SKM-1 treated with dmso at 0.1 percent for 144 hours (cell line): Measurements from ENCODE around the gene NRCAM.

ENCODE experiments used
- DNase-seq: peaks from one replicate; lab custom pipeline; 2025; ENCODE audit not compliant: unreplicated experiment; lab: John Stamatoyannopoulos, UW

Gene NRCAM

DNA sequence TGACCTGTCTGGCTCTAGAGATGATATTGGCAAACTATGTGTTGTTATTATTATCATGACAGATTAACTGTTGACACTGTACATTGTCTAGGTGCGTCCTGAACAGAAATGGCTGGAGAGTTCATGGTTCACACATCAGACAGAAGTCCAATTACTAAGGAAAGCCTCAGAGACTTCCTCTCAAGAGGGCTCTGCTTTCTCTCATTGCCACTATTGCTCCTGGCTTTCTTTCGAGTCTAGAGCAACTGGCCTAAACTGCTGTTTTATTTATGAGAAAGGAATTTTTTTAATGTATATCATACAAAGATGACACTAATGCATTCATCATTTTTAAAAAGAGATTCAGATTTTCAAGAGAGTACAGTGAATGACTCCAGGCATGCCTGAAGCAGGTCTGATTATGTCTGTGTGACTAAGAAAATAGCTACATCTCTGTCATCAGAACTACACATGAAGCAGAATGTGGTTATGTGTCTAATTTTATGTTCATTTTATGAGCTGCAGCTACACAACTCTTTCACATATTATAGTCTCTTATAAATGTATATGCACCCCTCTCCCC, 30.4 kb downstream of the NRCAM start:
- no peak for DNase-seq

DNA sequence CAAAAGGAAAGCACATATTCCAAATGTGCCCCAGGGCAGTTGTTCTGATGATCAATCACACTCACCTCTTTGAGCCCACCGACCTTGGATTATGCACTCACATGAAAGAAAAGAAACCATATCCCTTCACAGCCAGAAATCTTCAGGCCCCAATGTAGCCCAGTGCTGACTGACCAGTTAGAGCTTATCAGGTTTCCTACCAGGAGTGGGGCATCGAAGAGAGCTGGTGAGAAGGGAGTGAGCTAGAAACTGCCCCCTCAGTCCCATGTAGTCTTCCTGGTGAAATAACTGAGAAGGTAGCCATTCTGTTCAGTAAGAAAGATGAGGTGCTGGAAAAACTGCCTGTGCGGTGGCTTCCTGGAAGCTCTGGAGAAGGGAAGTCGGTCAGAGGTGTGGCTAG, 32.2 kb downstream of the NRCAM start:
- no peak for DNase-seq

DNA sequence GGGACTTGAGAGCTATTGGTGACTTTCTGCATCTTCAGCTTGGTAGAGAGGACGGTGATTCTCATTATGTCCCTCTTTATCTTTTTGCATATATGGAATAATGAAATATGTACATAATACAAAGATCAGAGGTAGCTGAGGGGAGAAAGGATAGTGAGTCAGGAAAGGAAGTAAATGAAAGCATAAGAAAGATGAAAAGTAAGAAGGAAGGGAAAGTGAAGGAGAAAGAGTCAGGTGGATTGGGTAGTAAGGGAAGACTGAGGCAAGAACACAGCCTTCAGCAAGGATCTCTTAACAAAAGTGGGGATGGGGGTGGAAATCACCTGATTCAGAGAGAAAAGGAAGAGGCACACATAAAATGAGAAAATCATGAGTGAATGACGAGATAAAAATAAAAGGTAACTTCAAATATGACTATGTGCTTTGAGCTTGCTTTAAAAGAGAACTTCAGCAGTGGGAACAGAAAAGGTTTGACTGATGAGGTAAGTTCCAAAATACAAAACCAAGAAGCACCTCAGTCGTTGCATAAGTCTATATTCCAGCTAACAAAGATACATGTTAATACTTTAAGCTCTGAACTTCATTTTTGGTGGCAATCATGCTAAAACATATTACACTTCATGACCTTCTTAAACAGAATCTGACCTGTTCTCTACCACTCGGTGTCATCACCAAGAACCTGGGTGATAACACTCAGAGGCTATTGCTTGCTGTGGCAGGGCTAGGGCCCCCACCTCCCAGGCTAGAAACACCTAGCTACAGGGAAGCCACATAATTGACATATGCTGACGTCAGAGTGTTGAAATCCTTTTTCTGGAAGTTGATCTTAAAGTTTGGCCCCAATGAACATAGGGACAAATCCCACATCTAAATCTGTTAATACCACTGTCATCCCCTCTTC, 32.9 kb downstream of the NRCAM start:
- DNase-seq = no peak

DNA sequence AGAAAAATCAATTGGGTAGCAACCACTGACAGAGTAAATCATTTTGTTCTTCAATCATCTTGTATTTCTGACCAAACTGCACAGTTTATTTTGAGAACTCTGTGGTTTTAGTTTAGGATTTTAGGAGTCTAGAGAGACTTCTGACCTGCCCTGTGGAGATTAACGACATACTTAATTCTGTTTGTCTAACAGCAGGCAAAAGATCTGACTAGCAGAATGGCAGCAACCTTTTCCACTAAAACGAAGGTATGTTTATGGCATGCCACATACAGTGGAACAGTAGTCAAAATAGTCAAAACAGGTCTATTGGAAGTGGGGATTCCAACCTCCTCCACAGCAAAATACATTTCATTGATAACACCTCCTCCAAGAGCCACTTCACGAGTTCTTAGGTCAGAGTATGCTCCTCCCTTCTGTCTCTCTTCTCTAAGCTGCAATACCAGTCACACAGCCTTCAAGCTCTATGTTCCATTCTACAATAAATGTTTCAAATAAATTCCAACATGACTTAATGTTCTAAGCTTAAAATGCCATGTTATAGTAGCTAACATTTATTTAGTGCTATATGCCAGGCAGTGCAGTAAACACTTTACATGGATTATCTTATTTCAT, 34.4 kb downstream of the NRCAM start:
- no peak for DNase-seq

DNA sequence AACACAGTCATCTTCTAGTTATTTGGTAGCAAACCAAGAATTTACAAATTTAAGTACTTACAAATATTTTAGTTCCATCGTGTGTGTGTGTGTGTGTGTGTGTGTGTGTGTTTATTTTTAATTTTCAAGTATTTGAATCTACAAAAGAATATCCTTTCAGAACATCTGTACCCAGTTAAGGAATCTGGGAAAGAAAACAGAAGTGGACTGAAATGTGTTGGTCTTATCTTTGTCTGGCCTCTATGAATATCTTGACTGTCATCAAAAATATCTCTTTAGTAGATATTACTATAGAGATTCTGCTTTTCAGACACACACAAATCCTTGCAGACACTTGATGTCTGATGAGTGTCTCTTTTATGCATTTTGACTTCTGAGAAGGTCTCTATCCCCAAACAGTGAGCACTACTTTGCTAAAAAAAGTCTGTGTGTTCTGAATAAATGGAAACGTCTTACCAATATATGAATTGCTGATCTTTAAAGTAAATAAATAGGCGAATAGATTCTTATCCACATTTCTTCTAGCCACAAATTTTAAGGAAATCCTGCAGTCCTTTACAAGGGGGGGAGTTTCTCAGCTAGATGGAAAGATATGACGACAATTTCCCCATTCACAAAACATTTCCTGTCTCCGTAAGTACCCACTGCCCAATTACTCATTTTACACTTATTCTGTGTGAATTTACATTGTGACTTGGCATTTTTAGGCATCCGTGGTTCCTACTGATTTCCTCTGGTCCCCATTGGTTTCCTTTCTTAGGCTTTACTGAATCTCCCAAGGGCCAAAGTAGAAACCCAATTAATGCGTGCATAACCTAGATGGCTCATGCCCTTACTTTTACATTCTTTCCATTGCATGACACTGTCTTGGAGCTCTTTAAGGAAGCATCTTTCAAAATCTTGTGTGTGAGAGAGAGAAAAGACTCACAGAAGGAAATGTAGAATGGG, 36.0 kb downstream of the NRCAM start:
- peak; percentile 25 for DNase-seq

DNA sequence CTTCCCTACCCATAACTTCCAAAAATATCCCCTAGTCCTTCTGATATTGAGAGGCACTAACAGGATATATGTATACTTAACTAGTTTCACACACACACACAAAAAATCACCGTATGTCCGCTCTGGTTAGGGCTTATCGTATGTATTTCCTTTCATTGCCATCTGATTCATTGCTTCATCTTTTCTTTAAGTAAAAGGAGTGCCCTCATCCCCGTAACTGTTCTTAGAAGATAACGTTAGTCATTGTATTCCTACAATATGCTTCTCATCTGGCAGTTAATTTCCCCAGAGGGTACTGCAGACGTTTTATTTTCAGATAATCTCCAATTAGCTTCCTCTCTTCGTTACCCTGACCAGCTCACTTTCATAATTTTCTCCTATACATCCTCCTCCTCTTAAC, 37.3 kb downstream of the NRCAM start:
- no peak for DNase-seq

DNA sequence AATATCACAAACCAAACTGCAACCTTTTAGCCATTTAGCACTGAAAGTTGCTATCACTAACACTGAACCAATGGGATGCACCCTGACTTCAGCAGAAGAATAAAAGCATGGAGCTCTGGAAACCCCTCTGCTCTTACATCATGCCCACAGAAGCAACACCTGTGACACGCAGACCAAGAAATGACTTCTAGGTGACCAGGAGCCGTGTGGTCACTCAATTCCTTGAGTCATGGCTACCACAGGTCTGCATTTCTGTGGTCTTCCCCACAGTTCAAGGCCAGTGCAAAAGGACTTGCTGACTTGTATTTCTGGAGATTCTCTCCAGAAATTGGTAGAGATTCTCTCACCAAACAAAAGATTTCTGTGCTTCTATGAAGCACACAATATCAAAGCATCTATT, 38.3 kb downstream of the NRCAM start:
- DNase-seq = no peak

DNA sequence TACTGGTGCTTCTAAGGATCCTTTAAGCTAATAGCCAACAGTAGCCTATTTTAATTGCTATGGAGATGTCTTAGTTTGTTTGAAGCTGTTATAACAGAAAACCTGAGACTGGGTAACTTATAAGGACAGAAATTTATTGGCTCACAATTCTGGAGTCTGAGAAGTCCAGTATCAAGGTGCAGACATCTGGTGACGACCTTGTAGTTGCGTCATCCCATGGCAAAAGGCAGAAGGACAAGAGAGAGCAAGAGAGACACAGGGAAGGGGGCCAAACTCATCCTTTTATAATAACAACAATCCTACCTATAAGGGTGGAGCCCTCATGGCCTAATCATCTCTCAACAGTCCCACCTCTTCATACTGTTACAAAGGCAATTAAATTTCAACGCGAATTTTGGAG, 39.1 kb downstream of the NRCAM start:
- DNase-seq = no peak

DNA sequence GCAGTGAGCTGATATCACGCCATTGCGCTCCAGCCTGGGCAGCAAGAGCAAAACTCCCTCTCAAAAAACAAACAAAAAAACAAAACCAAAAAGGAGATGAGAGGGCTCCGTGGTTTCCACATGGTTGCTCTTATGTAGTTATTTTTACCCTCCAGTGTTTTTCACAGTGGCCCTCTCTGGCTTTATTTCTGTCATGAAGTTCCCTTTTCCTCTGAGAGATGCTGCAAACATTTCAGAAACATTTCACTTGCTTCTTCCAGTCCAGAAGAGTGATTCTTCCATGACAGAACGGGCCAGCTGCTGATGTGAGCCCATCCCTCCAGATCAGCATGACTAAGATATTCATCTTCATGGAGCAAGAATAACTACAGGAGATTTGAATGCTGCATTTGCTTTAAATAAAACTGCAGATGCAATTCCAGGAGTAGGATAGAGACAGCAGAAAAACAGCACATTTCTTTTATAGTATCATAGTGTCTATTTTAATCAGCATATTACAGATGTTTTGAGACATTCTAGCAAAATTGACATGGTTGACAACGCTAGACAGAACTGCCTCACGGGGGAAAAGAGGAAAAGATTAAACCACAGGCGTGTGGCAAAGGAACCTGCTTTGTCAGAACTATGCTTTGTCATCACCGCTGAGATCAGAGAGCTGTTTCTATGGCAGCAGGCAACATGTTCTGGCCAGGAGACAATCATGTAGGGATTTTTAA, 40.3 kb downstream of the NRCAM start:
- peak; percentile 86 for DNase-seq

DNA sequence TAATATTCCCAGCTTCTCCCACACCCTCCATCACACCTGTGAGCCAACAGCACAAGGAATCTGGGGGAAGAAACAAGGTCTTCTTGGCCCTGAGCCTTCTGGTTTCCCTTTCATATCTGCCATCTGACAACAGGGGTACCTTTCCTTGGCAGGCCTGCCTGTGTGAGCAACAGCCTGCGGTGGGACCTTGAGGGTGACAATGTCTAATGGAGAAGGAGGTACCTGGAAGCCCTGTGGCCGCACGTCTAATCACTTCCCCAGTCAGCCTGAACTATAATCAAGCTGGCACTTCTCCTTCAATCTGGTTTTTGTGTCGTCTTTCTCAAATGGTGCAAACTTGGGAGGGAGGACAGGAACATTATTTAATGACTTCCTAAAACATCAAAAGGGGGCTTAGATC, 41.2 kb downstream of the NRCAM start:
- no peak for DNase-seq

DNA sequence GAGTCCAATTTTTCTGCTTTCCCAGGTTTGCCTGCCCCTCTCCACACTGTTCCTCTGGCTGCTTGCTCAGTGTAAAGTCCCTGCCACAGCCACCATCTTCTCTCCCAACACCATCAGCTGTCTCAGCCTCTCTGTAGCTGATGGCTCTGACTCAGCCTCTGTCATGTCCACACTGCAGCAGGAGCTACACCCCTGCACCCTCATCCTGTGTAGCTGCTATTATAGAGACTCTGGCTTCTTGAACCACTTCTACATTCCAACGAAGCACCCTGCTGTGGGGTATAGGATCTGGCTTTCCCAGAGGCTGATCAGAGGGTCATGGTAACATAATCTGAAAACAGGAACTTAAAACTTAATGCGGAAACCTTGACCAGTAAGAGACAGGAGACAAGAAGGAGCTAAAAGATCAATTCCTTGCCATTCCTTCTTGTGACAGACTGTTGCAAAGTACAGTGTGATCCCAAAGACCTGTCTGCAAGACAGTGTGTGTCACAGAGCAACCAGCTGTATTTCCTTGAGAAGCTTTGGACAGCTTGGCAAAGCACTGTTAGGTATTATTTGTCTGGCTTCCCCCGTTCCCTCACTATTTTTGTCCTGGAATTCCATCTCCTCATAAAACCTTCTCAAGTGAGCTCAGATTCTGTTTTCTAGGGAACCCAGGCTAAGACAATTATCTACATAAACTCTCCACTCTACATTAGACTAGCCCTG, 42.3 kb downstream of the NRCAM start:
- no peak for DNase-seq

DNA sequence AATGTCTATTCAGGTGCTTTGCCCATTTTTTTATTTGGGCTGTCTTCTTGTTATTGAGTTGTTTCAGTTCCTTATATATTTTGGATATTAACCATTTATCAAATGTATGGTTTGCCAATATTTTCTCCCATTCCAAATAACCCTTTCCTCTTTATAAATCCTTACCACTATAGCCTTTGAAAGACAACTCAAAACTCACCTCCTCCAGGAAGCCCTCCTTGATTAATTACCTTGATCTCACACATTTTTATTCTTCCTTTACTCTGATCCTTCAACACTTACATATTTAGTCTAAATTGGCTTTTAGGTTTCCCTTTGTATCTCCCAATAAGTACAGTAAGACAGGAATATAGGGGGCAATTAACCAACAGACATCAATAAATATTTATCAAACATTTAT, 42.9 kb downstream of the NRCAM start:
- DNase-seq = no peak

DNA sequence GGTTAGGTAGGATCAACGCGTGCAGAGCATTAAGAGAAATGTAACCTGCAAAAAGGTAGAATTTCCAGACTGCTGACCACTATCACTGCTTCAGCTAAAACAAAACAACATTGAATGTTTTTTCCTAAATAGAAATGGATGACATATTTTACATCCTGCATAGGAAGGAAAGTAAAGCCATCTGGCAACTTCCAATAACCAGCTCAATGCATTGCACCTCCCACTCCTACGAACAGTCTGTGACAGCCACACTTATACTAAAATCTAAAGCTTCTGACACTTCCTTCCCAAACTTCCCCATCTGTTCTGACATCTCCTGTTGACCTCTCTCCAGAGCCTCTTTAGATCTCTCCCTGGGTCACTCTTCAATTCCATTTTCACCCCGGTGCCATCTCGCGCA, 47.1 kb downstream of the NRCAM start:
- DNase-seq = no peak

DNA sequence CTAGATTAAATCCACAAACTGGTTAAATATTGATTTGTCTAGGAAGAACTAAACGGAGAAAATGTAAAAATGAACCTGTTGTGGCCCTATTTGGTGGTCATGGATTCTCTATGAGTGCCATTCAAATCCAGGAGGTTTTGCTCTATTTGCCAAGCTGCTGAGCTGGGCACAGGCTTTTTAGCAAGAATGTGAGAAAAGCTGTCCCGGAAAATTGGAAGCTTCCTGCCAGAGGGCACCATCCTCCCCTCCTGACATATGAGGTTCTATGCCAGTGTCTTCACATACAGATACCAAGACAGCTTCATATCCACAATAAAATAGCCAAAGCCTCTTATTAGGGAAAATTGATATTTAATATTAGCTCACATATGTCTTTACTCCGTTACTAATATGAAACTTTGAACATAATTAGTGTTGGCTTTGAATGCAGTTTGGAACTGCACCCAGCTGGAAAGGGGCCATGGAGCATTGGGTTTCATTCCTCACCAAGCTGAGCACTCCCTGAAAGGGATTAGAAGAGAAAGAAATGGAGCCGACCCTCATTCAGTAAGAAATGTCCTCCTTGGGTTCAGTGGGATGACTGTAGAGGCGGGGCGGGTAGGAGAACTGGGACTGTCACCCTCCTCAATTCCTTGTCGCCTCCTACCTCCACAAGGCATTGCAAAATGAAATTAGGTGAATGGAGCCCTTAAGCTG, 47.8 kb downstream of the NRCAM start:
- DNase-seq = no peak

DNA sequence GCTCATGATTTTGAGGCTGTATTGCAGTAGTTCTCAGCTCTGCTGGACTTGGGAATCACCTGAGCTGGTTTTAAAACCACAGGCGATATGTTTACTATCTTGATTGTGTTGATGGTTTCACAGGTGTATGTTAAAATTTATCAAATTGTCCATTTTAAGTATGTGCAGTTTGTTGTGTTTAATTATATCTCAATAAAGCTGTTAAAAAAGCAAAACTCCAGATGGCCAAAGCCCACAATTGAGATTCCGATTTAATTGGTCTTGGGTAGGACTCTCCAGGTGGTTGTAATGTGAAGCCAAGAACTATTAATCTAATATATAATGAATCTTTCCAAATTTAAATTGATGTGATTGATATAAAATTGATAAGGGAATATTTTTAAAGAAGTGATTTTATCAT, 48.6 kb downstream of the NRCAM start:
- no peak for DNase-seq

DNA sequence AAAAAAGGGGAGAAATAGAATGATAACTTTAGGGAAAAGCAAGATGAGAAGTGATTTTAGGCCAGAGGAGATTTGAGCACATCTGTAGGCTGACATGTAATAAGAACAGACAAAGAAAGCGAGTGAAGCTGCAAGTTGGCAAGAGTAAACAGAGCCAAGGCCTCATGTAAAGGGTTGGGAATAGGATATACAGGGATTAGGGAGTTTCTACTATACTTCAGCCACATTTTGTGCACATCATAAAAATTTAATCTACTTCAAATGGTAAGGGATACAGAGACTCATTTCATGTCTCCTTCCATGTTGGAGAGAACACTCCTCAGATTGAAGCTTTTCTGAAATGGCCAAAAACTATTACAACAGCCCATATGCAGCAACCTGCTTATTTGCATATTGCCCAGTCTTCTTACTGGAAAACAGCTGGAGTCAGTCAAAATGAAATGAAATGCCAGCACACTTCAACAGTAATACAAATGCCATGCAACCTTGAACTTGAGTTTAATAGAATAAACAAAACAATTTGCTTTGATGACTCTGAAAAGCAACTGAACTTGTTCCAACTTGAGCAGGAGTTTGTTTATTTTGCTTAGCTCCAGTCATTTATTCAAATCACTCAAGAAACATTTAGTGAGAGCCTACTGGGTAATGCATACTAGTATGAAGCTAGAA, 49.9 kb downstream of the NRCAM start:
- no peak for DNase-seq

DNA sequence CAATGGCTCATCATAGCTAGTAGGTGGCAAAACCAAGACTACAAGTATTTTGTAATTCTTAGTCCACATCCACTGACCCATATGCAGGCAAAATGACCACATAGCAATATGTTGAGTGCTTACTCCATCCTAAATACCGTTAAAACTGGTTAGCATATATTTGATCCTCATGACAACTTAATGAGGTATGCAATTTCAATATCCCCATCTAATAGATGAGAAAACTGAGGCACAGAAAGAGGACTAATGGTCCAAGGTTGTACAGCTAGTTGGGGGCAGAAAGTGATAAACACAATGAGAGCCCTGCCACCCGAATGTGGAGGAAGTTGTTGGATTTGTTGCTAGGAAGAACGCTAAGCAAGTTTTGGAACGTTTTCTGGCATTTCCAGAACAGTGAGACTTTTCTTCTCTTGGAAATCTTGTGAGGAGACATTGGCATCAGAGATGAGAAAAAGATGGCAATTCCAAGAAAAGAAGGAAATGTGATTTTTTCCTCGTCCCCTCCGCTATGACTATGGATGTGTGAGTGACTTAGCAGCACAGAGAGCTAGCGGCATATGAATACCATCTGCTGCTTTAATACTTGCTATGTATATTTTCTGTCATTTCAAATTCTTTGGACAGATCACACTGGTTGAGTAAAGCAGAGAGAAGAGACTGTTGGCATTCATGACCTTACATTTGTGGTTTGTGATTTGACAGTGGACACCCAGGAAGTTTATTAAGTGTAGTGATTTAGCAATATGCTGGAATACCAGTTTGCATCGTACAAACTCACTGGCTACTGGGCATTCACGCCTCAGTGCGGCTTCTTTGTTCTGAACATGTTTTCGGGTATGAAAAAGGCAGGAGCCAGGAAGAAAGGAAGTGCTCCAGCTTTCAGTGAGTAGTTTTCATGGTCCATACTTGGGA, 51.5 kb downstream of the NRCAM start:
- DNase-seq = no peak
